ENCODE results near the gene COL9A3.

Gene COL9A3

GRCh38 chr20:62884556-62884955 is 67.7 kb downstream of the COL9A3 start:
- Histone ChIP-seq H2BK12ac (ENCODE audit: low read length) (no peak overlapping the region), H3K4me1 (ENCODE audit: control insufficient read depth in 1 of 2, insufficient read depth in 2 of 2, low read length in 2 of 2) (no peaks in the 10 kb centered on the region), H3K9ac (ENCODE audit: low read length) (no peak overlapping the region), H3K14ac (ENCODE audit: low read length) (no peak overlapping the region), H3K4me3 (ENCODE audit: low read depth, low read length) (no peak overlapping the region), H3K36me3 (ENCODE audit: control insufficient read depth in 1 of 2, insufficient read depth in 2 of 2, low read length in 2 of 2) (peaks cover 64 to 71% of the 10 kb centered on the region in 2 experiments), H3K79me2 (ENCODE audit: control insufficient read depth, insufficient read depth, low read length, poor library complexity) (no peaks in the 10 kb centered on the region), H3K9me3 (ENCODE audit: insufficient read depth, low read depth, low read length) (peaks cover 2% of the 10 kb centered on the region), H3K79me1 (ENCODE audit: low read length) (no peaks in the 10 kb centered on the region), H2BK5ac (ENCODE audit: low read depth, low read length, poor library complexity) (no peak overlapping the region), H3K23ac (ENCODE audit: low read length) (no peak overlapping the region), H3K4ac (ENCODE audit: low read depth, low read length) (no peak overlapping the region), H3K4me2 (ENCODE audit: low read length) (no peak overlapping the region), H3K27me3 (ENCODE audit: insufficient read depth, low read length) (no peaks in the 10 kb centered on the region), H4K12ac (ENCODE audit: low read depth, low read length) (no peak overlapping the region), H2AFZ (ENCODE audit: insufficient read depth, low read length, poor library complexity) (no peak overlapping the region), H2BK120ac (ENCODE audit: insufficient read depth, low read length, poor library complexity) (no peak overlapping the region), H4K91ac (ENCODE audit: low read depth, low read length) (no peak overlapping the region), H2AK5ac (ENCODE audit: low read length) (no peak overlapping the region), H4K8ac (ENCODE audit: low read depth, low read length) (no peak overlapping the region), H3K27ac (ENCODE audit: low read depth, low read length) (no peak overlapping the region), H3K18ac (ENCODE audit: low read length) (no peak overlapping the region)
- DNase-seq: no peak
- no CpG with 5 or more reads among the region's 8 CpGs for WGBS (ENCODE audit: extremely low coverage, insufficient coverage, insufficient read length)

GRCh38 chr20:62885046-62885895 is 68.4 kb downstream of the COL9A3 start:
- no peak overlapping the region for H4K12ac ChIP-seq (ENCODE audit: low read depth, low read length)
- no peaks in the 10 kb centered on the region for H3K4me1 ChIP-seq (ENCODE audit: control insufficient read depth in 1 of 2, insufficient read depth in 2 of 2, low read length in 2 of 2)
- H3K4me3 ChIP-seq (ENCODE audit: low read depth, low read length): no peak overlapping the region
- H3K9me3 ChIP-seq (ENCODE audit: insufficient read depth, low read depth, low read length): peaks cover 2% of the 10 kb centered on the region
- H3K9ac ChIP-seq (ENCODE audit: low read length): no peak overlapping the region
- H3K23ac ChIP-seq (ENCODE audit: low read length): no peak overlapping the region
- H2AFZ ChIP-seq (ENCODE audit: insufficient read depth, low read length, poor library complexity): no peak overlapping the region
- no peak overlapping the region for H2AK5ac ChIP-seq (ENCODE audit: low read length)
- WGBS (ENCODE audit: extremely low coverage, insufficient coverage, insufficient read length): no CpG with 5 or more reads among the region's 20 CpGs
- no peak for DNase-seq
- H4K91ac ChIP-seq (ENCODE audit: low read depth, low read length): no peak overlapping the region
- no peak overlapping the region for H2BK12ac ChIP-seq (ENCODE audit: low read length)
- no peaks in the 10 kb centered on the region for H3K79me2 ChIP-seq (ENCODE audit: control insufficient read depth, insufficient read depth, low read length, poor library complexity)
- no peak overlapping the region for H3K4ac ChIP-seq (ENCODE audit: low read depth, low read length)
- H3K14ac ChIP-seq (ENCODE audit: low read length): no peak overlapping the region
- H3K4me2 ChIP-seq (ENCODE audit: low read length): no peak overlapping the region
- no peak overlapping the region for H2BK120ac ChIP-seq (ENCODE audit: insufficient read depth, low read length, poor library complexity)
- no peak overlapping the region for H3K27ac ChIP-seq (ENCODE audit: low read depth, low read length)
- H3K79me1 ChIP-seq (ENCODE audit: low read length): no peaks in the 10 kb centered on the region
- no peak overlapping the region for H3K18ac ChIP-seq (ENCODE audit: low read length)
- no peak overlapping the region for H2BK5ac ChIP-seq (ENCODE audit: low read depth, low read length, poor library complexity)
- peaks cover 63 to 71% of the 10 kb centered on the region in 2 experiments for H3K36me3 ChIP-seq (ENCODE audit: control insufficient read depth in 1 of 2, insufficient read depth in 2 of 2, low read length in 2 of 2)
- no peaks in the 10 kb centered on the region for H3K27me3 ChIP-seq (ENCODE audit: insufficient read depth, low read length)
- H4K8ac ChIP-seq (ENCODE audit: low read depth, low read length): no peak overlapping the region

GRCh38 chr20:62885896-62886708 is 69.3 kb downstream of the COL9A3 start:
- H3K4ac ChIP-seq (ENCODE audit: low read depth, low read length): no peak overlapping the region
- no peak overlapping the region for H2BK120ac ChIP-seq (ENCODE audit: insufficient read depth, low read length, poor library complexity)
- no peaks in the 10 kb centered on the region for H3K79me2 ChIP-seq (ENCODE audit: control insufficient read depth, insufficient read depth, low read length, poor library complexity)
- no peak for DNase-seq
- H3K23ac ChIP-seq (ENCODE audit: low read length): no peak overlapping the region
- peaks cover 62 to 70% of the 10 kb centered on the region in 2 experiments for H3K36me3 ChIP-seq (ENCODE audit: control insufficient read depth in 1 of 2, insufficient read depth in 2 of 2, low read length in 2 of 2)
- H3K9ac ChIP-seq (ENCODE audit: low read length): no peak overlapping the region
- no CpG with 5 or more reads among the region's 23 CpGs for WGBS (ENCODE audit: extremely low coverage, insufficient coverage, insufficient read length)
- no peak overlapping the region for H4K91ac ChIP-seq (ENCODE audit: low read depth, low read length)
- H3K4me3 ChIP-seq (ENCODE audit: low read depth, low read length): no peak overlapping the region
- H3K4me2 ChIP-seq (ENCODE audit: low read length): no peak overlapping the region
- H2BK5ac ChIP-seq (ENCODE audit: low read depth, low read length, poor library complexity): no peak overlapping the region
- H2AK5ac ChIP-seq (ENCODE audit: low read length): no peak overlapping the region
- H2AFZ ChIP-seq (ENCODE audit: insufficient read depth, low read length, poor library complexity): no peak overlapping the region
- no peak overlapping the region for H2BK12ac ChIP-seq (ENCODE audit: low read length)
- no peak overlapping the region for H4K8ac ChIP-seq (ENCODE audit: low read depth, low read length)
- no peak overlapping the region for H3K14ac ChIP-seq (ENCODE audit: low read length)
- no peaks in the 10 kb centered on the region for H3K79me1 ChIP-seq (ENCODE audit: low read length)
- no peak overlapping the region for H4K12ac ChIP-seq (ENCODE audit: low read depth, low read length)
- no peak overlapping the region for H3K27ac ChIP-seq (ENCODE audit: low read depth, low read length)
- H3K27me3 ChIP-seq (ENCODE audit: insufficient read depth, low read length): no peaks in the 10 kb centered on the region
- H3K9me3 ChIP-seq (ENCODE audit: insufficient read depth, low read depth, low read length): no peaks in the 10 kb centered on the region
- no peaks in the 10 kb centered on the region for H3K4me1 ChIP-seq (ENCODE audit: control insufficient read depth in 1 of 2, insufficient read depth in 2 of 2, low read length in 2 of 2)
- no peak overlapping the region for H3K18ac ChIP-seq (ENCODE audit: low read length)

GRCh38 chr20:62886709-62887058 is 69.8 kb downstream of the COL9A3 start:
- H3K36me3 ChIP-seq (ENCODE audit: control insufficient read depth in 1 of 2, insufficient read depth in 2 of 2, low read length in 2 of 2): peaks cover 60 to 68% of the 10 kb centered on the region in 2 experiments
- no peak overlapping the region for H2AFZ ChIP-seq (ENCODE audit: insufficient read depth, low read length, poor library complexity)
- no peak overlapping the region for H2BK12ac ChIP-seq (ENCODE audit: low read length)
- H3K79me2 ChIP-seq (ENCODE audit: control insufficient read depth, insufficient read depth, low read length, poor library complexity): no peaks in the 10 kb centered on the region
- H3K4ac ChIP-seq (ENCODE audit: low read depth, low read length): no peak overlapping the region
- H3K4me3 ChIP-seq (ENCODE audit: low read depth, low read length): no peak overlapping the region
- no peak overlapping the region for H3K4me2 ChIP-seq (ENCODE audit: low read length)
- no peak overlapping the region for H3K27ac ChIP-seq (ENCODE audit: low read depth, low read length)
- H3K27me3 ChIP-seq (ENCODE audit: insufficient read depth, low read length): no peaks in the 10 kb centered on the region
- H4K91ac ChIP-seq (ENCODE audit: low read depth, low read length): no peak overlapping the region
- no peak for DNase-seq
- H3K79me1 ChIP-seq (ENCODE audit: low read length): no peaks in the 10 kb centered on the region
- H2BK120ac ChIP-seq (ENCODE audit: insufficient read depth, low read length, poor library complexity): no peak overlapping the region
- H3K4me1 ChIP-seq (ENCODE audit: control insufficient read depth in 1 of 2, insufficient read depth in 2 of 2, low read length in 2 of 2): no peaks in the 10 kb centered on the region
- no peak overlapping the region for H3K18ac ChIP-seq (ENCODE audit: low read length)
- no peak overlapping the region for H4K8ac ChIP-seq (ENCODE audit: low read depth, low read length)
- no peak overlapping the region for H3K9ac ChIP-seq (ENCODE audit: low read length)
- no peak overlapping the region for H4K12ac ChIP-seq (ENCODE audit: low read depth, low read length)
- no peaks in the 10 kb centered on the region for H3K9me3 ChIP-seq (ENCODE audit: insufficient read depth, low read depth, low read length)
- WGBS (ENCODE audit: extremely low coverage, insufficient coverage, insufficient read length): no CpG with 5 or more reads among the region's 7 CpGs
- no peak overlapping the region for H2AK5ac ChIP-seq (ENCODE audit: low read length)
- H2BK5ac ChIP-seq (ENCODE audit: low read depth, low read length, poor library complexity): no peak overlapping the region
- no peak overlapping the region for H3K14ac ChIP-seq (ENCODE audit: low read length)
- H3K23ac ChIP-seq (ENCODE audit: low read length): no peak overlapping the region
